ENCODE measurements around the gene CALR.
"Not testable (repeated sequence)": the region's sequence is repeated elsewhere in the genome, so short reads cannot be mapped to it uniquely, and the experiment has no call there.

DNA sequence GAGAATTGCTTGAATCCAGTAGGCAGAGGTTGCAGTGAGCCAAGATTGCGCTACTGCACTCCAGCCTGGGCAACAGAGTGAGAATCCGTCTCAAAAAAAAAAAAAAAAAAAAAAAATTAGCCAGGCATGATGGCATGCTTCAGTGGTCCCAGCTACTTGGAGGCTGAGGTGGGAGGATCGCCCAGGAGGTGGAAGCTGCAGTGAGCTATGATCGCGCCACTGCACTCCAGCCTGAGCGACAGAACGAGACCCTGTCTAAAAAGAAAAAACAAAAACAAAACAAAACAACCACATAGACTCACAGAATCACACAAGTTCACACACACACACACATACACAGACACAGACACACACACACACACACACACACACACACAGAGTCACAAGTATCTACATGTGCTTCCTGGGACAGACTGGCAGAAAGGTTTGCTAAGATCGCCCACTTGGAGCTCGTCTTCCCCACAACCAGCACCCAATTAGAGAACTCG lies 48.1 kb upstream of the CALR start:
- TF ChIP-seq CTCF (conservative IDR thresholded peaks at IDR 0.05); ZFX (IDR thresholded peaks at IDR 0.05): not testable (repeated sequence)

Data from C4-2B (cell line).